GM21447 (cell line): ENCODE data around the gene ACOT9.
A peak's percentile ranks its signal among the peaks of the same experiment; 100 is the strongest.
"Not testable (repeated sequence)": the region's sequence is repeated elsewhere in the genome, so short reads cannot be mapped to it uniquely, and the experiment has no call there.

Experiments
- ATAC-seq: cut with Tn5 transposase; IDR thresholded peaks from one replicate; pipeline ENCODE4 v1.9.1; 2021; ENCODE audit not compliant: unreplicated experiment

Gene ACOT9

DNA sequence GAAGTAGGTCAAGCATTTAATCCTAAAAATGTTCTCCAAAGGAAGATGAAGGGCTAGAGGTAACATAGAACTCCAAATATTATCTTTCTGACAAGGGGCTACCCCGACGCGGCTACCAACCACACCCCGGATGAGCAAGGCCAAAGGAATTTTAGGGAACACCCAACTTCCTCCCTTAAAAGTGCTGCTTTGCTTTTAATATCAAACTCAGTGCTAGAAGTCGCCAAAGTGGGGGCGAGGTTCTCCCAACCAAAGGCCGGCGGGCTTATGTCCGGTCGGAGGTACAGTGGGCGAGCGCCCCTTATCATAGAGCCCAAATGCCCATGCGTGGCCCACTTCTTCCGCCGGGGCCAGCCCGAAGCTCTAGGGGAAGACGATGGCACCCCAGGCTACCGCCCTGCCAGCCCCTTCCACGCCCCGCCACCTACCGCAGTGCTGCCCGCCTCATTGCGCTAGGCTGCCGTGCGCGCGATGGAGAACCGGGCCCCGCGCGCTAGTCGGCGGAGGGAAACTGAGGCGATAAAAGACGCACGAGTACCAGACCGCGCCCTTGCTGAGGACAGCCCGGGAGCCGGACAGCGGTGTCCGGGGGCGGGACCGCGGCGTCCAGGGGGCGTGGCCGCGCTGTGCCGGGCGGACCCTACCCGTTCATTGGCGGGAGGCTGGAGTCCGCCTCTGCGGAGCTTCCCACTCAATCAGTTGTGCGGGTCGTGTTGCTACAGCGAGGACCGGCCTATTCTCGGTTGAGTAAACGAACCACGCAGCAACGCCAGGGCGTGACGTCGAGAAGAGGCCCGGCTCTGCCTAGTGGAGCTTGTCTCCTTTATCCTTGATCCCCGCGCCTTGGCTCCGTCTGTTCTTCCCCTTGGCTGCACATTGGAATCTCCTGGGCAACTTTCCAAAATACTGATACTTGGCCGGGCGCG, at the start of gene ACOT9:
Gene ACOT9 (minus strand): TSS at position 580 of the 926 bp plus-strand sequence. CDS start 132 bp downstream, at position 448.
- ATAC-seq: peak; percentile 93

DNA sequence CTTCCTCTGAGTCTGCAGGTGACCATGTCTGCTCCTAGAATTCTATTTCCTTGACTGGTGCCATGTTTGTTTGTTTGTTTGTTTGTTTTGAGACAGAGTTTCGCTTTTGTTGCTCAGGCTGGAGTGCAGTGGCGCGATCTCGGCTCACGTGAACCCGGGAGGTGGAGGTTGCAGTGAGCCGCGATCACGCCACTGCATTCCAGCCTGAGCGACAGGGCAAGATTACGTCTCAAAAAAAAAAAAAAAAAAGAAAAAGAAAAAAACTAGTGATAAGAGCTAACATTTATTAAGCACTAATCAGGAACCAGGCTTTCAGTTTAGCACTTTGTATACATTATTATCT, 47.0 kb upstream of the ACOT9 start:
- no peak for ATAC-seq

DNA sequence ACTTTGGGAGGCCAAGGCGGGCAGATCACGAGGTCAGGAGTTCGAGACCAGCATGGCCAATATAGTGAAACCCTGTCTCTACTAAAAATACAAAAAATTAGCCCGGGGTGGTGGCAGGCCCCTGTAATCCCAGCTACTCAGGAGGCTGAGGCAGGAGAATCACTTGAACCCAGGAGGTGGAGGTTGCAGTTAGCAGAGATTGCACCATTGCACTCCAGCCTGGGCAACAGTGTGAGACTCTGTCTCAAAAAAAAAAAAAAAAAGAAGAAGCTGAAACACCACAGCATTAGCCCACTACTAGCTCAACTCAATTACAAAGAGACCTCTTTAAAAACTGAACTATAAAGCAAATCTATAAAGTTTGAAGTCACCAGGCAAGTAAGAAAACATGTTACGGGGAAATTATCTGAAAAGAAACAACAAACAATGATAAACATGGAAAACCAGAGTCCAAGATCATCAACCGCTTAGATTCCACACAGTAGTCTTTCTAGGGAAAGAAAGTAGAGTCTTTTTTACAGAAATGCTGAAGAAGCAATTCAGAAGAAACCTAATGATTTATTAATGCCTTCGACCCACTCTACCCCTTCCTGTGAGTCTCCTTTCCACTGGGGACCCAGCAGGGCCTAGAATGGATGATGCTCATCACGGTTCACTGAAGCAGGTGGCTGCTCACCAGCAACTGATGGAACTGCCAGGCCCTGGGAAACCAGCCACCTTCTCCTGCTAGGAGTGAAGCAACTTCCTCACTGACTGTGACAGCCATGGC, 46.5 kb upstream of the ACOT9 start:
- ATAC-seq: no peak

- ATAC-seq: no peak
These were observed 45.9 kb upstream of the ACOT9 start for GRCh38 chrX:23788946-23789345.

- ATAC-seq: peak; percentile 65
These were observed 45.4 kb upstream of the ACOT9 start for GRCh38 chrX:23788521-23788920.

- no peak for ATAC-seq
These were observed 44.7 kb upstream of the ACOT9 start for GRCh38 chrX:23787745-23788118.

DNA sequence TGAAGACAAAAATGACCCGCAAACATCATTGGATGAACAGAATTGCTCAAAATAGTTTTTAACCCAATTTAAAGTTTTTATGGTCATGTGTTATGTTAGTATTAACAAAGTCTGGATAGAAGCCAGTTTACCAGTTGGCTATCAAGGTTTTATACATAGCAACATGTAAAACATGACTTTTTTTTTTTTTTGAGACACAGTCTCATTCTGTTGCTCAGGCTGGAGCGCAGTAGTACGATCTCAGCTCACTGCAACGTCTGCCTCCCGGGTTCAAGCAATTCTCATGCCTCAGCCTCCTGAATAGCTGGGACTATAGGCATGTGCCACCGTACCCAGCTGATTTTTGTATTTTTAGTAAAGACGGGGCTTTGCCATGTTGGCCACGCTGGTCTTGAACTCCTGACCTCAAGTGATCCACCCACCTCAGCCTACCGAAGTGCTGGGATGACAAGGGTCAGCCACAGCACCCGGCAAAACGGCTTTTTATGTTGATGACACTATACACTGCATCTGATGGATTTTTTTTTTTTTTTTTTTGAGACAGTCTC, 43.3 kb upstream of the ACOT9 start:
- no peak for ATAC-seq

- no peak for ATAC-seq
These were observed 42.5 kb upstream of the ACOT9 start for GRCh38 chrX:23785580-23785979.

- ATAC-seq: no peak
These were observed 41.6 kb upstream of the ACOT9 start for GRCh38 chrX:23784470-23785331.

- ATAC-seq: no peak
These were observed 40.8 kb upstream of the ACOT9 start for GRCh38 chrX:23783589-23784469.

GRCh38 chrX:23782863-23783588, 40.0 kb upstream of the ACOT9 start, which contains the start of gene SAT1:
Gene SAT1, plus strand, starts transcription at chrX:23783173. Its CDS starts 179 bp downstream, at chrX:23783352.
- peak; percentile 78 for ATAC-seq

- no peak for ATAC-seq
These were observed 39.4 kb upstream of the ACOT9 start for GRCh38 chrX:23782455-23782854.

- ATAC-seq: no peak
These were observed 35.9 kb upstream of the ACOT9 start for GRCh38 chrX:23779025-23779424.

GRCh38 chrX:23776363-23776762, 33.3 kb upstream of the ACOT9 start:
- ATAC-seq: no peak

DNA sequence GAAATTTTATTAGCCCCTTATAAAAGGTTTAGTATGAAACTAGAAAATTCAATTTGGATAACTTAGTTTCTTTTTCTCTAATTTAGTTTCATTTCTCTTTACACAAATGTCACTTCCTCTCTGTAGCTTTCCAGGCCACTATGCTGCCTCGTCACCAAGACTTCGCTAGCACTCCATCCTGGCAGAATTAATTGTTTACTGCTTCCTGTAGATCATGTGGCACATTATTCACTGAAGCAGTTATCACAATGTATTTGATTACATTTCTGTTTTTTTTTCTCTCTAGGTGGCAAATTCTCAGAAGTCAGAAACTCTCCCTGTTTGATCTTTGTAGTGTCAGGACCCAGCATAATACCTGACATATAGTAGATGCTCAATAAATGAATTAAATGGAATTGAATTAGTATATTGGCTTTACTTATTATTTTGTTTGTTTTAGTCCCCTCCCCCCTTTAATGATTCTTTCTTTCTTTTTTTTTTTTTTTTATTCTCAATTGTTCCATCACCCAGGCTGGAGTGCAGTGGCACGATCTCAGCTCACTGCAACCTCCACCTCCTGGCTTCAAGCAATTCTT, 30.6 kb upstream of the ACOT9 start:
- ATAC-seq: peak; percentile 93

DNA sequence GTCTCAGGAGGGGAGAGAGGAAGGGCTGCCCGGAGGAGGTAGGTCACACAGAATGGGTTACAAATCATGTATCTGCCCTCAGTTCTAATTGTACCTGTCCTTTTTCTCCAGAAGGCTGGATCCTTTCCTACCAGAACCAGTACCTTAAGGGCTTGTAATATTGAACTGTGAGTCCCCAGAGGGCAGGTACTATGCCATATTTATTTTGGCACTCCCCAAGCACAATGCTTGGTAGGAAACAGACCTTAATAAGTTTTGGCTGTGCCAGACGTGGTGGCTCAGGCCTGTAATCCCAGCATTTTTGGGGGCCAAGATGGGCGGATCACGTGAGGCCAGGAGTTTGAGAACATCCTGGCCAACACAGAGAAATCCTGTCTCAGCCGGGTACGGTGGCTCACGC, 28.0 kb upstream of the ACOT9 start:
- ATAC-seq: not testable (repeated sequence)

DNA sequence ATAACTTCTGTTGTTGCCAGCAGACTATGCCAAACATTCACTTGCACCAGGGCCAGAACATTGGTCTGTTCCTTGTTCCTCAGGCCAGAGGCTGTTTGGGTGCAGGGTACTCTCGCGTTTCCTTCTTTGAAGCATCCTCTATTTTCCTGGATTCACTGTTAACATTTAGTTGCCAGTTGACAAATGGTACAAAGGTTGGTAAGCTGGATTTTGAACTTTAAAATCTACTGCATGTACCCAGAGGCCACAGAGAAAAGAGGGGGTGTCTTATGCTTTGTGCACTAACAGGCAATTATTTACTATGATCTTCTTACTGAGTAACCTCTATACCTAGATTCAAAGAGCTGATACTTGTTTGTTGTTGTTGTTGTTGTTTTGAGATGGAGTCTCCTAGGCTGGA, 27.1 kb upstream of the ACOT9 start:
- no peak for ATAC-seq

GRCh38 chrX:23766650-23767551, 23.8 kb upstream of the ACOT9 start:
- ATAC-seq: peak; percentile 68
